KBM-7 (cell line): ENCODE results near the gene CDH5.
"Not testable (repeated sequence)": the region's sequence is repeated elsewhere in the genome, so short reads cannot be mapped to it uniquely, and the experiment has no call there.

Source experiments
- DNase-seq: peaks from one replicate; pipeline ENCODE4 v3.0.0-alpha.2; 2015
- in situ Hi-C: fragments of 300-500 bp; cut with MboI; formaldehyde crosslinking; loops from 2 replicates; pipeline ENCODE4 v1.14.3; 2020; ENCODE audit warnings: low sequenced_read_pairs, low pct_unique_long_range_greater_than_20kb, mixed read lengths

Gene CDH5

GRCh38 chr16:66366433-66367299 is at the start of gene CDH5:
Gene CDH5 (plus strand): TSS chr16:66366691. CDS start chr16:66379338, 12,647 bp downstream.
- peak; percentile 49 for DNase-seq
- in situ Hi-C loops: no loop called here

- in situ Hi-C loops: no loop called here
- DNase-seq: no peak
Measured at GRCh38 chr16:66318505-66318904, 48.0 kb upstream of the CDH5 start.

- in situ Hi-C loops: no loop called here
- DNase-seq: no peak
Measured at GRCh38 chr16:66320774-66321173, 45.7 kb upstream of the CDH5 start.

GRCh38 chr16:66322174-66322573 is 44.3 kb upstream of the CDH5 start:
- in situ Hi-C loops: no loop called here
- DNase-seq: no peak

GRCh38 chr16:66324815-66325515 is 41.5 kb upstream of the CDH5 start:
- in situ Hi-C loops: no loop called here
- peak; percentile 28 for DNase-seq

GRCh38 chr16:66325717-66326376 is 40.6 kb upstream of the CDH5 start:
- no peak for DNase-seq
- in situ Hi-C loops: no loop called here

- DNase-seq: no peak
- in situ Hi-C loops: no loop called here
Measured at GRCh38 chr16:66326991-66327513, 39.4 kb upstream of the CDH5 start.

GRCh38 chr16:66328282-66328681 is 38.2 kb upstream of the CDH5 start:
- no peak for DNase-seq
- in situ Hi-C loops: no loop called here

- in situ Hi-C loops, DNase-seq: not testable (repeated sequence)
Measured at GRCh38 chr16:66331464-66331863, 35.0 kb upstream of the CDH5 start.

- in situ Hi-C loops: no loop called here
- DNase-seq: no peak
Measured at GRCh38 chr16:66332634-66333610, 33.6 kb upstream of the CDH5 start.

- in situ Hi-C loops: no loop called here
Measured at GRCh38 chr16:66334853-66335574, 31.5 kb upstream of the CDH5 start.

GRCh38 chr16:66335704-66336329 is 30.7 kb upstream of the CDH5 start:
- no peak for DNase-seq
- in situ Hi-C loops: no loop called here

More at GRCh38 chr16:66334853-66335574, 31.5 kb upstream of the CDH5 start:
- DNase-seq: no peak

GRCh38 chr16:66337463-66338188 is 28.9 kb upstream of the CDH5 start:
- no peak for DNase-seq
- in situ Hi-C loops: no loop called here

GRCh38 chr16:66342294-66342900 is 24.1 kb upstream of the CDH5 start:
- DNase-seq: no peak
- in situ Hi-C loops: no loop called here

- no peak for DNase-seq
- in situ Hi-C loops: no loop called here
Measured at GRCh38 chr16:66344533-66345145, 21.9 kb upstream of the CDH5 start.

GRCh38 chr16:66346221-66346620 is 20.3 kb upstream of the CDH5 start:
- DNase-seq: no peak
- in situ Hi-C loops: no loop called here
